CD4-positive, alpha-beta T cell treated with Interleukin-6 at 100 ng/mL for 8 hours (primary cell): ENCODE measurements around the gene EDAR.
A peak's percentile ranks its signal among the peaks of the same experiment; 100 is the strongest.

Source experiments
- DNase-seq: peaks from one replicate; pipeline ENCODE4 v3.0.0-alpha.2; 2020; ENCODE audit warnings: mixed read lengths, low spot score

The EDAR gene

GRCh38 chr2:108908713-108909070, 80.3 kb downstream of the EDAR start:
- DNase-seq: no peak

DNA sequence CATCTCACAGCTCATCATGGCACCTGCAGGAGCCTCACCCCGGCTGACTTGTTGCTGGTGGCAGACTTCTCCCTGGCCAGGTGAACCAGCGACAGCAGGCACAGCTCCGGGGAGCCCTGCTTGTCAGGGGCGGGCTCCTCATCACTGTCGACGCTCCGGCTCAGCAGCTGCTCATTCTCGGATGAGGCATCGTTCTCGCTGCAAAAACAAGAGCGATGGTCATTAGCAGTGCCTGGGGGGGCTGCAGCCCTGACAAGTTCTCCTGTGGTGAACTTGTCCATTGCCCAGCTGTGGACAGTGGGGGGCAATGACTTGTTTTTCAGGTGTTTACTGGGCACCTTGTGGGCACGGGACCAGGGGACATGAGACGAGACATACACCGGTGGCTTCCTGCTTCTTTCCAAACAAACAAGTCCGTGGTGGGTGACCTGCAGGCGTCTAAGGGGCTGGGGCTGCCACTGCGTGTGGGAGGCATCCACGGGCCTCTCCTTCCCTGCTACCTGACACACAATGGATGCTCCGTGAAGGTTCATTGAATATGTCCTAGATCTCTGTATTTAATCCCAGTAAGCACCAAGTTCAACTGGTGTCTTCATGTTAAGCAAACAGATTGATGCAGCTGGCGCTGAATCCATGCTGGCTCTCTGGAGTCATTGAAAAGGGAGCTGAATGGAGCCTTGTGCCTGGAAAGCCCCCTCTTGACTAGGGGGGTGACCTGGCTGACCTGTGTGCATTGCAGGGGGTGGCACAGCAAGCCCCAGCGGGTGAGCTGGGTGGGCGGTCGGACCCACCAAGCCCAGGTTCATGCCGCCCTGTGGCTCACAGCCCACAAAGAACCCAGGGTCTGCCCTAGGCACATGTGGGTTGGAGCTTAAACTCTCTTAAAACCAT, 81.0 kb downstream of the EDAR start:
- no peak for DNase-seq

DNA sequence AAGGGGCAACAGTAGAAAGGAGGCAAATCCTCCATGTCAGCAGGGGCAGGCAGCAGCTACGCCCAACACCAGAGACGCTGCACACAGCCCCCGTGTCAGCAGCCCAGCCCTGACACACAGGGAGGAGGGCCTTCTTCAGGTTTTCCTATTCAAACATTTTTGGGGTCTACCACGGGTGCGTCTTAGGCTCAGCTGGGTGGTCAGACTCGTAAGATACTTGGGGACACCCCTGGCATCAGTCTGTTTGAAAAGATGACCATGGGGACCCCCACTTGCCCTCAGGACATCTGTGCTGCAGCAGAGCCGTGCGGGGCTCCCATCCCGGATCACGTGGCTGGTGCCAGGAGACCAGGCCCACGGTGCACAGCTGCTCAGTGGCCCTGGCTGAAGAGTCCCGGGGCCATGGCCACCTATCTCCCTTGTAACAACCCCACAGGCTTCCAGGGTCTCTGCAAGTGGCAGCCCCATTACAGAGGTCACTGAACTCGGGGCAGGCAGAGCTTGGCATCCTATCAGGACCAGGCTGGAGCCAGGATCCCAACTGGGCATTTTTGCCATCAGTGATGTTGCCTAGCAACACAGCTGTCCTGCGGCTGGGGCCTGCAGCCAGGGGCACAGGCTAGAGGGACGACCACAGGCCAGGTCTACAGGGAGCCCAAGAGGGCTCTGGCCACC, 82.5 kb downstream of the EDAR start:
- DNase-seq: no peak

DNA sequence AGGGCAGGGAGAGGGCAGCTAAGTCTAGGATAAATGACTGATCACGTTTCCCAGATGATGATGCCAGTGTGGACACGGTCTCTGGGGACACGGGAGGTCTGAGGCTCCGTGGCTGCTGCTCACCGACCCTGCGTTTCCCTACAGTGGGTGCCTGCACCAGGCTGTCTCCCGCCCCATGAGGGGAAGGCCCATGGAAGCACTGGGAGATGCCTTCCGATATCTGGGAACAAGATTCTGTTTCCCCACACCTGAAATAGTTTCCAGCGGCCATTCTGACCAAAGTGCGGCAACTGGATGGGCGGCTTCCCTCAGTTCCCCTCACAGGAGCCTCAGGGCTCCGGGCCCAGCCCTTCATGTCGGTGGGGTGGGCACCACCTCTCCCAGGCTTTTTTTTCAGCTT, 83.1 kb downstream of the EDAR start:
- DNase-seq: no peak

DNA sequence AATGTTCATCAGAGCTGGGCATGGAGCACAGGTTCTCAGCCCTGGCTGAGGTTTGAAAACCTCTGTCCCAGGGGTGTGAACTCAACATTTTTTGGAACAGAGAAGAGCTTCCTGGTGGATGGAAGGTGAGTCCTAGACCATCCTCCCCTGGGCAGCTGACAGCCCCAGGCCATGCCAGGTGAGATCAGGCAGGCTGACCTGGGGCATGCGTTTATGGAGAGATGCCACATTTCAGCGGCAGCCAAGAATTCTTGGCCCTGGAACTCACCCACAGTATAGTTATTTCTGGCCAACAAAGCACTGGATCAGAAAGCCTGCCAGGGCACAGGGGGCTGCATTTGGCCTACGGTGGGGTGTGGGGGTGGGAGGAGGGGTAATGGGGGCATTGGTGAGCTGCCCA, 83.8 kb downstream of the EDAR start:
- DNase-seq: no peak

DNA sequence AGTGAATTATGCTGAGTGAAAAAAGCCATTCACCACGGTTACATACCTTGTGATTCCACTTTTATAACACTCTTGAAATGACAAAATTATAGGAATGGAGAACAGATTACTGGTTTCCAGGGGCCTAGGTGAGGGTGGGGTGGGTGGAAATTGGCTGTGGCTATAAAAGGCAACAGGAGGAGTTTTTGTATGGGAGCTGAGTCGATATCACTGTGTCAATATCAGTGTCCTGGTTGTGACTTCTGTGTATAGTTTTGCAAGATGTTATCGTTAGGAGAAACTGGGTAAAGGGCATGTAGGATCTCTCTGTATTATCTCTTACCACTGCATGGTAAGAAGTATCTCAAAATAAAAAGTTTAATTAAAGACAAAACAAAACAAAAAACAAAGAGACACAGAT, 84.3 kb downstream of the EDAR start:
- no peak for DNase-seq

DNA sequence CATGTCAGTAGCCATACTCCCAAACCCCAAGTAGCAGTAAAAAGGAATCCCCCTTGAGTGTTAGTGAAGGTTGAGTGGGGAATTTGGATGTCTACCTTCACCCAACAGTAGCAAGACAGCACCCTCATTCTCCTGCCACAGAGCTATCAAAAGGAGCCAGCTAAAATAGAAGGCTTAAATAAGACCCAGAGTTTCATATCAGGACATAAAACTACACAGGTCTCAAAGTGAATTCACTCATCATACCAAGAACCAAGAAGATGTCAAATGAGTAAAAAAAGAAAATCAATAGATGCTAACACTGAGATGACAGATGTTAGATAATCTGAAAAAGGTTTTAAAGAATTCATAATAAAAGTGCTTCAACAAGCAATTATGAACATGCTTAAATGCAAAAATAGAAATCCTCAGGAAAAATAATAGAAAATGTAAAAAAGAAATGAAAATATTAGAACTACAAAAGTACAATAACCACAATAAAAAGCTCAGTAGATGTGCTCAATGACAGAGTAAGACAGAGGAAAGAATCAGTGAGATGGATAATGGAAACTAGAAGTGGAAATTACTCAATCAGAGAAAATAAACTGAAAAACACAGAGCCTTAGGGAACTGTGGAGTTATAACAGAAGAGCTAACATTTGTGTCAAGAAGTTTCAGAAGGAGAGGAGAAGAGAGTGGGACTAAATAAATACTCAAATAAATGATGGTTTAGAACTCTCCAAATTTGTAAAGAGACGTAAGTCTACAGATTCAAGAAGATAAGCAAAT, 90.5 kb downstream of the EDAR start:
- no peak for DNase-seq

GRCh38 chr2:108896741-108897140, 92.3 kb downstream of the EDAR start:
- DNase-seq: no peak

DNA sequence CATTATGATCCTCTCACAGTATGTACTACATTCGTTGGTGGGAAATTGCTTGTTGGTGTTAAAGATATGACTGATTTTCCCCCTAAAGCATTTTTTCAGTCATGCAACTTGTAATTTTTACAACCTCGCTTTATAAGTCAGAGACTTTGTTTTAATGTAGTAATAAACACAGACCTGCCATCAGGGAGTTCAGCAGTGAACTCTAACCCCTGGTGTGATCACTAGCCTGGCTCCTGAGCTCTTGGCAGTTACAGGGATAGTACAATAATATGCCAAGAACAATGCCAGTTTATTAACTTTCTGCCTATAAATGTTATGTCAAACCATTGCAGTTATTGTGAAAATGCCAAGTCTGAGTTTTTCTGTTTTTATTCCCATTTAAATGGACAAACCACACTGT, 93.8 kb downstream of the EDAR start:
- no peak for DNase-seq

DNA sequence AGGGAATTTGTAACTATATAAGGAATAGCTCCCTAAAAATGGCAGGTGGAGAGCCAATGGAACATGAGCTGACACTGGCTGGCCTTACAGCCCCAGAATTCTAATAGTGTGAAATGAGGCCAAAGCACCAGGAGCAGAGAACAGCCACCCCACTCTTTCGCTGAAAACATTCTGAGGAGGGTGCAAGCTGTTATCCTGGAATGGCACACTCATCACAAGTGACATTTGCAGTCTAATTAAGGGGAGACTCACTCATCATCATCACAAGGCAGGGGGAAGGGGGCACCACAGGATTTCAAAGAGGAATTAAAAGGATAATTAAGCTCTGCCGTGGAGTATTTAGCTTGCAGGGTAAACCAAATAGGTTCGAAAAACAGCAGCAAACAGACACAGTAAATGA, 94.3 kb downstream of the EDAR start:
- DNase-seq: no peak

DNA sequence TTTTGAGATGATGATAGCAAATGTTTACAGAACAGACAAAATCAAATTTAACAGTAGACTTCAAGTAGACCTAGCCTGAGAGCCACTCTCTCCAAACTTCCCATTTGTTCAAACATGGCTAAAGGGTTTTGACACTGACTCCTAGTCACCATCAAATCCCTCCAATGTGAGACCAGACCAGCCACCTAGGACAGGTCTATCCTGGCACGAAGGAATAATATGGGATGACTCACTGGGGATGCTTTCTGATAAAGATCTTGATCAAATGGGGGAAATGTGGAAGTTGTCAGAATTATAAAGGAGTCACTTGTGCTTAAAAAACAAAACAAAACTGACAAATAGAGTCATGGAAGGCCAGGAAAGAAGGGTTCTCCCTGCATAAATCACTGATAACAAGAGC, 95.7 kb downstream of the EDAR start:
- DNase-seq: no peak

- no peak for DNase-seq
Measured at GRCh38 chr2:108889907-108890306, 99.1 kb downstream of the EDAR start.

DNA sequence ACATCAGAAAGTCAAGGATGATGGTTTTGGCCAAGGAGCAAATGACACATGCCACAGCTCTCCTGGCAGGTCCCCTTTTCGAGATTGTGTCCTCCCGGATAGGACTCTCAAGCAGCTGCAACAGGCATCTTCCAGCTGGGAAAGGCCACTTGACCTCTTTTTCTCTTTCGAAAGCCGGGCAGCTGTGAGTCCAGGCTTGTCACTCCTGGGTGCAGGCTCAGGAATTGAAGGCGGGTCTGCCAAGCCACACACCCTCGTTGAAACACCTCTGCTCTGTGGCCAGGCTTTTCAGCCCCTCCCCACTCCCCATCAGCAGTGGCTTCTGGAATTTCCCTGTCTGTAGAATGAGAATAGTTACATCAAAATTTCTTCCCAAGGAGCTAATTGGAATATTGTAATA, 104.4 kb downstream of the EDAR start:
- no peak for DNase-seq

- no peak for DNase-seq
Measured at GRCh38 chr2:108878276-108878675, 110.7 kb downstream of the EDAR start.

DNA sequence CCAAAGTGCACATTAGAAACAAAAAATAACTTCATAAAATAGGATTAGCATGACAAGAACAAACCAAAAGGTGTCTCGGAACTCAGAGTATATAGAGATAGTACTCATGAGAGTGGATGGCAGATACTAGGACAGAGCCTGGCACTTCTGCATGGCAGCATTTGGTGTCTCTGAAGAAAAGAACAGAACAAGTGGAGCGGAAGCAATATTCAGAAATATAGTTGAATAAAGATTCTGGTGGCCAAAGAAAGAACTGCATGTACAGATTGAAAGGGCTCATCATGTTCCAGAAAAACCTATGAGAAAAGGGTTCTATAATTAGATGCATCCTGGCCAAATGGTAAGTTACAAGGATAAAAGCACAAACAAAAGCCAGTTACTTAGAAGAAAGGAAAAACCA, 111.5 kb downstream of the EDAR start:
- DNase-seq: no peak

GRCh38 chr2:108870069-108870644, 118.9 kb downstream of the EDAR start:
- no peak for DNase-seq

DNA sequence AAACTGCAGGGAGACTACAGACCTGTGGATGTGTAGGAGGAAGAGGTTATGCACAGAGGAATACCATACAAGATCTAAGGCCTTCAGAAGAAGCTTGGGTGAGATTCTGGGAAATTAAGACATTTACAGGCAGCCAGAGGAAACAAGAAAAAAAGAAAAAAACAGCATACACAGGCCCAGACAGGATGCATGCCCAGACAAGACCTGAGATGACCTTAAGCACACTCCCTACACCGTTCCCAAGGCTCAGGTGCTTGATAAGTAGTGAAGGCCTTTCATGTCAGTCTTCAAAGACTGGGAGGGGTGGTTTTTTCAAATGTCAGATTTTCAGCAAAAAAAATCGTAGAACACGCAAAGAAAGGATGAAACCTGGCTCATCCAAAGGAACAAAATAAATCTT, 119.5 kb downstream of the EDAR start:
- DNase-seq: no peak

DNA sequence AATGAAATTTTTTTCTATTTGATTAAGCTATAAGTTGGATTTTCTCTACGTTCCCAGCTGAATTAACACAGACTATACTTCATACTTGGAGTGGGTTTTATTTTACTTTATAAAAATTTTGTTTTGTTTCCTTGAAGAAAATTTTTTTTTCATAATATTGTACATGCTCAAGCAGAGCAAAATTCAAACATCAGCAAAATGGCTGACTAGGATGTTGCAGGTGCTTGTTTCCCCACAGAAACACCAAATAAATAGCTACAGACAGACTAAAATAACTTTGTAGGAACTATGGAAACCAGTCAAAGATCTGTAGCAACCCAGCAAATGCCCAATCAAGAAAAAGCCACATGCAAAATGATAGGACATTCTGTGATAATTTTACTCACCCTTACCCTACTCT, 120.1 kb downstream of the EDAR start:
- DNase-seq: no peak

- no peak for DNase-seq
Measured at GRCh38 chr2:108866041-108866440, 123.0 kb downstream of the EDAR start.

GRCh38 chr2:108858894-108859293, 130.1 kb downstream of the EDAR start:
- DNase-seq: no peak

DNA sequence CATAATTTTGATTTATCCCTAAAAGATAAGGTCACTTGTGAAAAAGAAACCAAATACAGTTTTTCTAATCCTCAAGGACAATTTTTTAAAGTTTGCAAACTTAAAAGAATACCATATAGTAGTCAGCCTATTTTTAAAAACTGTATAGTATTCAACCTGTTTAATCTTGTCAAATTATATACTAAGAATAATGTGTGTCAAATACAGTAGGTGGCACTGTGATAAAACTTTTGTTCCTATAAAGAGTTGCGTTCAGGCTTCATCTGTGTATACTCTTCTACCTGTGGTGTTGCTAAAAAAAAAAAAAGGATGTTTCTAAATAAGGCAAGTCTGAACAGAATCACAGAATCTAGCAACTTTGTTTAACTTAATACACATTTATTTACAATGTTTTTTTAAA, 133.8 kb downstream of the EDAR start:
- peak; percentile 30 for DNase-seq

- no peak for DNase-seq
Measured at GRCh38 chr2:108854484-108854883, 134.5 kb downstream of the EDAR start.

GRCh38 chr2:108853421-108853820, 135.6 kb downstream of the EDAR start:
- no peak for DNase-seq
